Colon (tissue), 2 donors: ENCODE data around the gene SNX10.
"Not testable (repeated sequence)": the region's sequence is repeated elsewhere in the genome, so short reads cannot be mapped to it uniquely, and the experiment has no call there.

ENCODE experiments used
- FAIRE-seq: peaks from 2 replicates; lab custom pipeline; 2012; peaks lifted over from hg19 to GRCh38; lab: Jason Lieb, UNC
- donor health status: control.
- donor health status: control.

SNX10 gene, protein sequence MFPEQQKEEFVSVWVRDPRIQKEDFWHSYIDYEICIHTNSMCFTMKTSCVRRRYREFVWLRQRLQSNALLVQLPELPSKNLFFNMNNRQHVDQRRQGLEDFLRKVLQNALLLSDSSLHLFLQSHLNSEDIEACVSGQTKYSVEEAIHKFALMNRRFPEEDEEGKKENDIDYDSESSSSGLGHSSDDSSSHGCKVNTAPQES

DNA sequence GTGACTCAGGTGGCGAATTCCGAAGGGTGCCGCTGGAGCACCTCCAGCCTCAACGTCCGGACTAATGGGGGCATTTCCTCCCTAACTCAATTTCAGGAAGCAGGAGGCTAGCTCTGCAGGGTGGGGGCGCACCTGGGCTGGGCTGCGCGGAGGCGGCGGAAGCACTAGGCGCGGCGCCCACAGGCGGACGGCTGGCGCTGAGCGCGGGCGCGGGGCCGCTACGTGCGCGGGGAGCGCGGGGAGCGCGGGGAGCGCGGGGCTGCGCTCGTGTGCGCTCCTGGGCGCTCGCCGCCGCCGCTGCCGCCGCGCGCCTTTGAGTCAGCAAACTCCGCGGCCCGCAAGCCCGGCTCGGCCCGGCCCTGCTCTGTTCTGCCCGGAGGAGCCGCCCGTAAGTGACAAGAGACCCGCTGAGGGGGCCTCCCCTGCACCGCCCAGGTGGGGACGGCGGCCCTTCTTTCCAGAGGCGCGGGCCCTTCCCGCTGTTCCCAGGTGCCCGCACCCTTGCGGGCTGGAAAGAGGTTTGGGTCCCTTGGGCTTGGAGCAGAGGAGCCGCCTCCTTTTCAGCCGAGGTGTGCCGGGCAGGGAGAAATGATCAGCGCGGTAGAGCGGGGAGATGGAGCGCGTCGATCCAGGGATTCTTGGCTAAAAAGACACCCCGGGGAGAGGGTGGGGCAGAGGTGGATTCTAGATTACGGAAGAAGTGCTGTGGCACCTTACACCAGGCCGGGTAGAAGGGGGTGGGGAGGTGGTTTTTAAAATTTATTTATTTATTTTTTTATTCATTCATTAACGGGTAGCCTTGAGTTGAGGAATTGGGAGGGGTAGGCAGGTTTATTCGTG is at the start of gene SNX10:
Gene SNX10 (plus strand): TSS at position 164 of the 840 bp plus-strand sequence. CDS start 54,581 bp downstream, outside the sequence.
- no peak for FAIRE-seq

DNA sequence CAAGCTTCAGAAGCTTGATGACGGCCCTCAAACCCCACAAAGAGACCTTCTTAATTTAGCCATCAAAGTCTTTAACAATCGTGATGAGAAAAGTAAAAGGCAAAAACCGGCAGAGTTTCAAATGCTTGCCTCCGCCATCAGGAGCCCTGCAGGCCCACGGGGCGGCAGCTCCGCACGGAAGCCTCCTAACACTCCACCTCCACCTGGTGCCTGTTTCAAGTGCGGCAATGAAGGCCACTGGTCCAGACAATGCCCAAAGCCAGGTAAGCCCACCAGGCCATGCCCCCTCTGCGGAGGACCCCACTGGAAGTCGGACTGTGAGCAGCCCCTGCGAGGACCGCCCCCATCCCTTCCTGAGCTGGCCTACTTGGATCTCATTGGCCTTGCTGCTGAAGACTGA is 46.5 kb upstream of the SNX10 start:
- no peak for FAIRE-seq

DNA sequence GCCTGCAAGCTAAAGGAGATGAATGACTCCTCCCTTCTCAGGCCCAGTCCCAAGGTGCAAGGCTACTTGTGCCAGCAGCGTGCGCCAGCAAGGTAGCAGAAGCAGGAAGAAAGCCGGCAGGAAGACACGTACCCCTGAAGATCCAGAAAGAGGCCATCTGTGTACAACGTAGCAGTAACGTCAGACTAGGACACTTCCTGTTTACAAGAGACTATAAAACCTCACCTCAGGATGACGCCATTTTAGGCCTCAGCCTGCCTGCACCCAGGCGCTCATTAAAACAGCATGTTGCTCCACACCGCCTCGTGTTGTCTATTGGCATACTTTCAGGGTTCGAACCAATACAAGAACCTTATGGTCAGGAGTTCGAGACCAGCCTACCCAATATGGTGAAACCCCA is 41.4 kb upstream of the SNX10 start:
- no peak for FAIRE-seq

DNA sequence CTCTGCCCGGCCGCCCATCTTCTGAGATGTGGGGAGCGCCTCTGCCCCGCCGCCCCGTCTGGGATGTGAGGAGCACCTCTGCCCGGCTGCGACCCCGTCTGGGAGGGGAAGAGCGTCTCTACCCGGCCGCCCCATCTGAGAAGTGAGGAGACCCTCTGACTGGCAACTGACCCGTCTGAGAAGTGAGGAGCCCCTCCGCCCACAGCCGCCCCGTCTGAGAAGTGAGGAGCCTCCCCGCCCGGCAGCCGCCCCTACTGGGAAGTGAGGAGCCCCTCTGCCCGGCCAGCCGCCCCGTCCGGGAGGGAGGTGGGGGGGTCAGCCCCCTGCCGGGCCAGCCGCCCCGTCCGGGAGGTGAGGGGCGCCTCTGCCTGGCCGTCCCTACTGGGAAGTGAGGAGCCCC is 29.8 kb upstream of the SNX10 start:
- FAIRE-seq = not testable (repeated sequence)

DNA sequence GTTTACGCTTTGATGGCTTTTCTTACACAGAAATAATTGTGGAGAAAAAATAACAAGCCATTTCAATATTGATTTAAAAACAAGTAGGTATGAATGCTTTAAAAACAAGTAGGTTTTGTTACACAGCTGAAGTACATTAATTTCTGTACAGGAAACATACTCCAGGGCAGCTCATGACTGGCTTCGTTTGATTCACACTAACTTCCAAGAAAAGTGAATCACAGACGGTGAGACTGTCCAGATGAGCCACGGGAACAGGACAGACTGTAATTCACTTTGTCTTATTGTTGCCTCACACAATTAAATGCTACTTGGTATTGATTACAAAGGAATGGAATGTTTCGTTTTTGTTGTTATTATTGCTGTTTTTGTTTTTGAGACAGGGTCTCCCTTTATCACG is 26.6 kb upstream of the SNX10 start:
- no peak for FAIRE-seq

DNA sequence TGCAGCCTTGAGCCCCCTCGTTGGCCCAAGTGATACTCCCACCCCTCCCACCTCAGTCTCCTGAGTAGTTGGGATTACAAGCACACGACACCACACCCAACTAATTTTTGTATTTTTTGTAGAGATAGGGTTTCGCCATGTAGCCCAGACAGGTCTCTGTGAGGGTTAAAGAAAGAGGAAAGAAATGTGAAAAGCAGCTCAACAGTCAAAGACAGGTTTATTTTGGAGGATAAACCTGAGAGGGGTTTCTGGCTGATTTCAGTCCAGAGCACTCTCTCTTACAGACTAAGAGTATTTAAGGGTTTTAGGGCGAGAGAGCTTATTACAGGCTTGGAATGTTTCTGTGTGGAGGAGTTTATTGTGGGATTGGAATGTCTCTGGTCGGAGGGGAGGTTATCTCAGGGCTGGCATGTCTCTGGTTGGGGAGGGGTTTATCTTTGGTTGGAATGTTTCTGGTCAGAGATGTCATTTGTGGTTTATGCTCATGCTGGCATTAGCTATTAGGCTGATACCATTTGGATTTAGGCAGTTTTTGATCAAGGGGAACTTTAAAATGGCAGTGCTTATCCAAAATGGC is 26.1 kb upstream of the SNX10 start:
- no peak for FAIRE-seq

DNA sequence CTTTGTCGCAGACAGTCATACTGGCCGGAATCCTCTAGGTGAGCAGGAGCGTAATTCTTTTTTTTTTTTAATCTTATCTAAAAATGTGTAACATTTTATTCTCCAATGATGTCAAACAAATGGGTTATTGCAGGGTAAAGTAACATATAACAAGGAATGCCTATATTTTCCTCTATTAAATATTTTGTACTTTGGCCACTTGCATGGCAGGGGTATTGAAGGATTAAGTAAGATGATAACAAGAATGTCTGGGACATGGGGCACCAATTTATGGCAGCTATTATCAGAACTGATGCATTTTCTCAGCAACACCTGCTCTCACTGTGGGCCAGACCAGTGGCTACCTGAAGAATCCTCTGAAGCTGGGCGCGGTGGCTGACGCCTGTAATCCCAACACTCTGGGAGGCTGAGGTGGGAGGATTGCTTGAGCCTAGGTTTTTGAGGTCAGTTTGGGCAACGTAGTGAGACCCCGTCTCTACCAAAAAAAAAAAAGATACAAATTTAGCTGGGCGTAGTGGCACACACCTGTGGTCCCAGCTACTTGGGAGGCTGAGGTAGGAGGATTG is 24.0 kb upstream of the SNX10 start:
- no peak for FAIRE-seq

DNA sequence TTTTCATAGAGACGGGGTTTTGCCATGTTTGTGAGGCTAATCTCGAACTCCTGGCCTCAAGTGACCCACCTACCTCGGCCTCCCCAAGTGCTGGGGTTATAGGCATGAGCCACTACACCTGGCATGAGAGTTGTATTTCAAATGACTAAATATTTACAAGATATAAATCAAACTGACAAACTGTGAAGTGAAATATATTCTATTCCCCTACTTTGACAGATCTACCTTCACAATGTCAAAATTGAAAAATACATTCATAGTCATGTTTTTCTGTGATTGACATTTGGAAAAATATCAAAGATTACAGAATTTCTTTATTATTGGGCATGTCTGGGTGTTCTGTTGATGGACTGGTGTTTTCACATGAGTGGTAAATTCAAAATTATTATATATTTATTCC is 16.4 kb upstream of the SNX10 start:
- no peak for FAIRE-seq

DNA sequence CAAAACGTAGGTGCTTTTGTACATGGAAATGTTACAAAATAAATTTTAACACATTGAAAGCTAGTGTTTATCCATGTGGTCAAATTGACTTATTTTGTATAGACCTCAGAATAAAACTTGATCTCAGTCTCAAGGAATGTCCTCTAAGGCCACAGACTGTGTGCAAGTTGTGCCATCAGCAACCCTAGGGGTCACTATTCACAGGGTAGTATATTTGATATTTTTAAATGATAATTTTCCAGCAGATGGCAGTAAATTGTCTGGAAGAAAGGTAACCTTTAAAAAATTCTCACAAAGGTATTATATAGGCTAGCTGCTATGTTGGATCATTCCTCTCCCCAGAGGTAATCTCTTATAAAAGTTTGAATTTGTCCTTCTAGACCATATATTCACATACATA is 12.9 kb upstream of the SNX10 start:
- no peak for FAIRE-seq

DNA sequence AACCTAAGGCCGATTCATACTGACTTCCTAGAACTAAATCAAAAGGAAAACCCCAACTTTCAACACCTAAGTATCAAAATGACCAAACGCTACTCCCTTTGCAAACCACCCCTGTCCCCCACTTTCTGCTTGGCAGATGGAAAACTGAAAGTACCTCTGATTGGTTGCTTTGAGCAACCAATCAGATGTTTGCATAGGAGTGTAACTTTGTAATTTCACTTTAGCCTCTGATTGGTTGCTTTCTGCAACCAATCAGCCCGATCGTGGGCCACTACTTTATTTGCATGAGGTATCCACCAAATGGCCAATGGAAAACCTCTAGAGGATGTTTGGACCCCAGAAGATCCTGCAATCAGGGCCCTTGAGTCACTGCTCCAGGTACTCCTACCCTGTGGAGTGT is 12.3 kb upstream of the SNX10 start:
- FAIRE-seq = no peak

DNA sequence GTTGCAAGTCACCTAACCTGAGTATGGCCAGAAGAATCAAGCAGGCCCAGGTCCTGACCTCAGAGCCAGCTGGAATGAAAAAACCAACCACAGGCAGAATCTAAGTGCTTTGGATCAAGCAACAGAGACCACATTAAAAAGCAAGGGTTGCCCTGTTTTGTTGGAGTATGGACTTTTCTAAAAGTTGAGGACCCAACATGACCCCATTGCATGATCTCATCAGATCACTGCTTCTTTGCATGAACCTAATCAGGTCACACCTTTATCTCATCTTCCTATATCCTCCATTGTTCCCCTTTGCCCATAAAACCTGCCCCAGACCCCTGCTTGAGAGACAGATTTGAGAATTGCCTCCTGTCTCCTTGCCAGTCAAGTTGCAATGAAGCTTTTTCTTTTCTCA is 11.6 kb upstream of the SNX10 start:
- FAIRE-seq = no peak

DNA sequence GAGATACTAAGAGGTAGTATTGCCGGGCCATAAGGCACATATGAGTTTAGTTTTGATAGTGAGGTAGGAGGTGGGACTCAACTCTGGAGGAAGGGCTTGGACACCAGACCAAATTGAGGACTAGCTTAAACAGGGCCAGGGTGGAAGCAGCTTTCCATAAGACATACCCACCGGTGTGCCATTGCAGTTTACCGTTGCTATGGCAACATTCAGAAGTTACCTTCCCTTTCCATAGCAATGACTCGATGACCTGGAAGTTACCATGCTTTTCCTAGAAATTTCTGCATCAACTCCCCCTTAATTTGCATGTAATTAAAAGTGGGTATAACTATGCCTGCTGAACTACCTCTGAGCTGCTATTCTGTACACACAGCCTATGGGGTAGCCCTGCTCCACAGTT is 10.9 kb upstream of the SNX10 start:
- no peak for FAIRE-seq

DNA sequence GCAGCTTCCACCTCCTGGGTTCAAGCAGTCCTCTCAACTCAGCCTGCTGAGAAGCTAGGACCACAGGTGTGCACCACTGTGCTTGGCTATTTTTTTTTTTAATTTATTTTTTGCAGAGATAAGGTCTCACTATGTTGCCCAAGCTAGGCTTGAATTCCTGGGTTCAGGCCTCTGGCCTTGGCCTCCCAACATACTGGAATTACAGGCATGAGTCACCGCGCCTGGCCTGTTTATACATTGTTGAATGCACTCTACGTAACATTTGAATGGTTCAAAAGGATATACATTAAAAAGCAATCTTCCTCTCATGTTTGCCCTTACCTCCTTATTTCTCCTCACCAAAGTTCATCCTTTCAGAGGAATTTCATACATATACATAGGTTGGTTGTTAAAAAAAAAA is 7.2 kb upstream of the SNX10 start:
- no peak for FAIRE-seq

DNA sequence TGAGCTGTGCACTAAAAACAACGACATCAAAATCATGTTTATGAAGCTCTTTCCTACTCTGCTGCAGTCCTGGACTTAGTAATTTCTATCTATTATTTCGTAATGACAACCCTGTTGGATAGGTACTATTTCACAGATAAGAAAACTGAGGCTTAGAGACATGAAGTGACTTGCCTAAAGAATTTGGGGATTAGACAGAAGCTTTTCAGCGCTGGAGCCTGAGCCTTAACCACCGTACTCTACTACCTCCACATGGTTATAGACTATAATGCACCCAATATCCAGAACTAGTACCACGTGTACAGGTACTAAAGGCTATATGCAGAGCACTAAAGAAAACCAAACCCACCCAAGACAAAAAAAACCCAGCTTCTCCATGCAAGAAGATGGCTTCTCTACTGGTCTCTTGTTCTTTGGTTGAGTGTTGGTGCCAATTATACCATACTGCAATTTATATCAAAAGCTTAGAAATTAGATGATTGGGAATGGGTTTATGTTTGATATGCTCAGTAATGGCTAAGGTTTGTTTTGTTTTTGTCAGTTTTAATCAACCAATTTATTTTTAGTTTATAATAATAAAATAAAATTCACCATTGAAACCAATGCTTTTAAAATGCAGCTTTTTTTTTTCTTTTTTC is 6.5 kb upstream of the SNX10 start:
- FAIRE-seq = peak; percentile 41

DNA sequence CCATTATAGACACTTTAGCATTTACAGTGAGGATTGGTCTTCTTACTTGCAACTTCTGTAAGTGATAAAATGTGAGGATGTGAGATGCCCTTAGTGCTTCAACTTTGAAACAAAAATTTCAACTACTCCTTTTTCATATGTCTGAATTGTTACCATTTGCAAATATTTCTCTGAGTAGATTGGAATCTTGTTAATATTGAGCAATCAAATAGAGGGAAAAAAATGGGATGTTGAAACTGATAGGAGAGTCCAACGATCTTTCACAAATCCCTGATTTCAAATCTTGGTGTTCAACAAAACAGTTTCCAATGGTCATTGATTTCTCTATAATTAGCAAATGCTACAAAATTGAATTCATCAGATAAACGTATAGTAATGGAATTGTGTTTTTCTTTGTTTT is 5.5 kb upstream of the SNX10 start:
- FAIRE-seq = no peak

DNA sequence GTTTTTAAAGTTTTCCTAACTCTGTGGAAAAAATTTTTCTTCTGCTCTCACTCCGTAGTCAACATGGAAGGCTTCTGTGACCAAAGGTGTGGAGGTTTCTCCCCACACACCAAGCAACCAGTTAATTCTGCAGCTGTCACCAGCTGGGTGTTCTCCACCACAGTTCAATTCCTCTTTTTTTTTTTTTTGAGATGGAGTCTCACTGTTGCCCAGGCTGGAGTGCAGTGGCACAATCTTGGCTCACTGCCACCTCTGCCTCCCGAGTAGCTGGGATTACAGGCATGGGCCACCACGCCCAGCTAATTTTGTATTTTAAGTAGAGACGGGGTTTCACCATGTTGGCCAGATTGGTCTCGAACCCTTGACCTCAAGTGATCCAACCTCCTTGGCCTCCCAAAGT is 3.5 kb upstream of the SNX10 start:
- not testable (repeated sequence) for FAIRE-seq

DNA sequence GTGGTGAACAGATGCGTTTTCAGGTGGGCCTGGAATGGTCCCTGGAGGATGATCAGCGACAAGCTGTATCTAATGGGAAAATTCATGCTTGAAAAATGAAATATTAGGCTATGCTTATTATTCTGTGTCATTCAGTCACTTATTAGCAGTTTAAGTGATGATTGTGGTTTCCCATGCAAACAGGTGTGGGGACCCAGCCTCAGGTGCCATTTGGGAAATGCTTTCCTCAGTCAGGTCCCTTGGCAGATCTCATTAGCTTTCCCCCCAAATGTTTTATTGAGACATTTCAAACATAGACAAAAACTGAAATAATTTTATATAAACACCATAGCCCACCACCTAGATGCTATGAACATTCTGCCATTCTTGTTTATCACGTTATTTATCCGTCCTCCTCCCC is 411 bp upstream of the SNX10 start:
- FAIRE-seq = no peak

DNA sequence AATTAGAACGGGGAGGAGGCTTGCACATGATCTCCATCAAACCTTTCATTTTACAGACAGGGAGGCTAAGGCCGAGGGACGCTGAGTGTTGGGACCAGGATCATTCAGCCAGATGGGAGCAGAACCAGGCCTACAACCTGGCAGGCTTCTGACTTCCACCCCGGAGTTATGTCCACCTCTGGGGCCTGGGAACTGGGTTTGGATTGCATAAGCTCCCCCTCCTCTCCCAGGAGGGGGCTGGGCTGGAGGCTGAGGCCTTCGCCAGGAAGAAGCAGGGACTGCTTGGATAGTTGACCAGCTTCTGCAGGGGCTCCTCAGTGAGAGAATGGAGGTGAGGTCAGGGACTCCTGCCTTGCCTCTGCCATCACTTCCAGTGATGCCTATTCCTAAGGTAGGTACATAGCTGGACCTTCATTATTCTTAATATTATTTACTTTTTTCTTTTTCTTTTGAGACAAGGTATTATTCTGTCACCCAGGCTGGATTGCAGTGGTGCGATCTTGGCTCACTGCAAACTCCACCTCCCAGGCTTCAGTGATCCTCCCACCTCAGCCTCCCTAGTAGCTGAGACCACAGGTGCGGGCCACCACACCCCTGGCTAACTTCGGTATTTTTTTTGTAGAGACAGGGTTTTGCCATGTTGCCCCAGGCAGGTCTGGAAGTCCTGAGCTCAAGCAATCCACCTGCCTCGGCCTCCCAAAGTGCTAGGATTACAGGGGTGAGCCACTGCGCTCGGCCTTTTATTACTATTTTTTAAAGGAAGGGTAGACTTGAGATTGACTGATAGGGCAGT is 1.3 kb downstream of the SNX10 start:
- no peak for FAIRE-seq

DNA sequence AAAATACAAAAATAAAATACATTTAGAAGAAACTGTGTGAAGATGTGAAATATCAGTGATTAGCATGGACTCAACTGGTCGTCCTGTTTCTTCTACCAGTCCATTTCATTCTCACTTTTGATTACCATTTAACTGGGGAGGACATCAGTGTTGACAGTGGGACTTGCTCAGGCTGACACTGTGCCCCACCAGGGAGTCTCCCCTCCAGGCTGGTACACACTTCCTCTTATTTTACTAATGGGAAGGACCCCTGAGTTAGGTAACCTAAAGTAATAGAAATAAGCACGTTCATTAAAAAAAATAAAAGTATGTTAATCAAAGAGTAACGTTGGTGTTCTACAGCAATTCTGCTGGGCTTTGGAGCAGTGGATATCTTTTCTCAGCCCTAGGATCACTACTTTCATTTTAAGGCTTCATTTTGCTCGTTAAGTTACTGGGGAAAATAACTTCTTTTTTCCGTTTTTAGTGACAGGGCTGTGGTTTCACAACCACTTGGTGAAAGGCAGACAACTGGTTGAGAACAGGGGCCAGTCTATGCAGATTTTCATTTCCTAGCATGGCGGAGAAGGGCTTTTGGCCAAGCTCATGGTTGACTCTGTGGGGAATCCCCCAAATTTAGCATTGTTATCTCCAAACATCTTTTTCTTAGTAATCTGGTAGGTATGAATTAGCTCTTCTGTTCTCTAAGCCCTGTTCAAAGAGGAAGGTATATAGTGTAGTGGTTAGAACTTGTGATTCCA is 2.1 kb downstream of the SNX10 start:
- FAIRE-seq = no peak

DNA sequence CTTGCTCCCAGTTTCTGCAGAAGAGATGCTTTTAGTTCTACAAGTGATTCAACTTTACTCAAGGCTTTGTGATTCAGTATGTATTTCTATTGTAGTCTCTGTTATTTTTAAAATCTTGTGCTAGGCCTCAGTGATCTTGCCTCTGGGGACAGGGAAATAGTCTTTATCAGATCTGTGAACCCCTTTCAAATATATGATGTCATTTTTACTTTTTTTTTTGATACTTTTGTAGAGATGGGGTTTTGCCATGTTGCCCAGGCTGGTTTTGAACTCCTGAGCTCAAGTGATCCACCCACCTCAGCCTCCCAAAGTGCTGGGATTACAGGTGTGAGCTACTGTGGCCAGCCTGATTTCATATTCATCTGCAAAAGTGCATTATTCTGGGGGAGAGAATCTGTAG is 3.4 kb downstream of the SNX10 start:
- no peak for FAIRE-seq

DNA sequence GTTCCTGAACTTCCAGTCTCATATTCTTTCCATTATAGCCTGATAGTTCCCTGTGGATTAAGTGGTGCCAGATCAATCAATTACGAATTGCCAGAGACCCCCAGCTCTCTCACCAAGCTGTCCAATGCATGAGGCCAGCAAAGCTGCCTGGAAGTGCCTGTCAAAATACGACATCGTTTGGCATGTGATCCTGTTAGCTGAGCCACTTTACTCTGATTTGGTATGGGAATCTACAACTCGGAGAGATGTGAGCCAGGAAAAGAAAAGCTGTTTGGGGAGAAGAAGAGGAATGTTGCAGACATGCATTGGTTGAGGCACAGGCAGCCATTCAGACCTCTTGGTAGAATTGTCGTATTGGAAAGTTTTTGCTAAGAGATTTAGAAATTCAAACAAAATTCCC is 3.9 kb downstream of the SNX10 start:
- FAIRE-seq = no peak
